HG03558 (cell line): Measurements from ENCODE around the gene SEC63.
"Not testable (repeated sequence)": the region's sequence is repeated elsewhere in the genome, so short reads cannot be mapped to it uniquely, and the experiment has no call there.

Experiments
- ATAC-seq: cut with Tn5 transposase; IDR thresholded peaks from one replicate; pipeline ENCODE4 v1.9.1; 2021; ENCODE audit warnings: moderate number of reproducible peaks; ENCODE audit not compliant: unreplicated experiment; ENCODE audit errors: extremely low read depth

SEC63 gene

GRCh38 chr6:107936162-107936909 is 21.7 kb downstream of the SEC63 start:
- ATAC-seq, result no peak

- ATAC-seq, result not testable (repeated sequence)
Measured at GRCh38 chr6:107934229-107934628, 23.8 kb downstream of the SEC63 start.

- no peak for ATAC-seq
Measured at GRCh38 chr6:107932580-107932979, 25.4 kb downstream of the SEC63 start.

GRCh38 chr6:107931894-107932293 is 26.1 kb downstream of the SEC63 start:
- ATAC-seq, result no peak

GRCh38 chr6:107928984-107929383 is 29.0 kb downstream of the SEC63 start:
- no peak for ATAC-seq

GRCh38 chr6:107926697-107927544 is 31.1 kb downstream of the SEC63 start:
- not testable (repeated sequence) for ATAC-seq

- ATAC-seq, result no peak
Measured at GRCh38 chr6:107917451-107918375, 40.3 kb downstream of the SEC63 start.

GRCh38 chr6:107916961-107917360 is 41.0 kb downstream of the SEC63 start:
- not testable (repeated sequence) for ATAC-seq

GRCh38 chr6:107911692-107912091 is 46.3 kb downstream of the SEC63 start:
- ATAC-seq, result no peak

GRCh38 chr6:107894809-107895396 is 63.1 kb downstream of the SEC63 start:
- no peak for ATAC-seq

GRCh38 chr6:107890431-107890830 is 67.6 kb downstream of the SEC63 start:
- not testable (repeated sequence) for ATAC-seq

- not testable (repeated sequence) for ATAC-seq
Measured at GRCh38 chr6:107885950-107886349, 72.1 kb downstream of the SEC63 start.

GRCh38 chr6:107879941-107880340 is 78.1 kb downstream of the SEC63 start:
- no peak for ATAC-seq

- no peak for ATAC-seq
Measured at GRCh38 chr6:107877968-107878367, 80.0 kb downstream of the SEC63 start.

GRCh38 chr6:107871976-107872375 is 86.0 kb downstream of the SEC63 start:
- ATAC-seq, result no peak

- ATAC-seq, result not testable (repeated sequence)
Measured at GRCh38 chr6:107871512-107871911, 86.5 kb downstream of the SEC63 start.

- ATAC-seq, result no peak
Measured at GRCh38 chr6:107871016-107871415, 87.0 kb downstream of the SEC63 start.

GRCh38 chr6:107870381-107870780 is 87.6 kb downstream of the SEC63 start:
- no peak for ATAC-seq

- ATAC-seq, result no peak
Measured at GRCh38 chr6:107869871-107870270, 88.1 kb downstream of the SEC63 start.
